Endothelial cell of umbilical vein (primary cell): ENCODE data around the gene NPPA. TPM values are rescaled to one million over a fixed set of nuclear protein-coding genes. Genes with fewer than 3 reads are reported as not detected.

Experiments used
- BruUV-seq: library from RNA; stranded (reverse); fragments of 400-500 nt; replicated peaks from 2 replicates; lab custom pipeline; 2021; lab: Mats Ljungman, UMichigan
- CTCF ChIA-PET: fragments of 300-600, 350-600 bp; sonication (Branson Sonifier 250); formaldehyde crosslinking; loops from one replicate; lab custom pipeline; 2021; ENCODE audit warnings: antibody characterized with exemption, inconsistent platforms; lab: Charles Lee
- POLR2A ChIA-PET: fragments of 300-600, 350-600 bp; sonication (Branson Sonifier 250); formaldehyde crosslinking; loops from one replicate; lab custom pipeline; 2021; ENCODE audit warnings: antibody characterized with exemption, inconsistent platforms; lab: Charles Lee
- DNase-seq: peaks from one replicate; pipeline ENCODE4 v3.0.0-alpha.2; 2011; ENCODE audit warnings: low read depth, low spot score
- FAIRE-seq: peaks from 2 replicates; lab custom pipeline; 2011; peaks lifted over from hg19 to GRCh38; lab: Jason Lieb, UNC
- H2AFZ ChIP-seq: 2 replicates; pipeline ENCODE4 v1.6.0; 2012; ENCODE audit warnings: low read depth, low read length, control low read depth, inconsistent platforms
- H3K27ac ChIP-seq: 2 replicates; pipeline ENCODE4 v1.5.1; 2011; ENCODE audit warnings: low read depth, mild to moderate bottlenecking, control low read depth, low read length, moderate library complexity; ENCODE audit not compliant: insufficient read depth
- H3K27me3 ChIP-seq, 2 experiments: 2 replicates each; pipeline versions ENCODE4 v1.6.0 to v1.6.1; 2011; ENCODE audit warnings: low read length in 2 of 2, mixed read lengths in 1 of 2; ENCODE audit not compliant: control insufficient read depth in 2 of 2, insufficient read depth in 2 of 2
- H3K36me3 ChIP-seq, 2 experiments: 2 replicates in 1 of 2; 3 replicates in 1 of 2; pipeline ENCODE4 v1.5.1; 2011; ENCODE audit warnings: low read length in 2 of 2, mild to moderate bottlenecking in 1 of 2, moderate library complexity in 1 of 2; ENCODE audit not compliant: control insufficient read depth in 2 of 2, insufficient read depth in 2 of 2; ENCODE audit errors: extremely low read depth in 1 of 2
- H3K4me1 ChIP-seq: 3 replicates; pipeline ENCODE4 v1.5.1; 2011; ENCODE audit warnings: mild to moderate bottlenecking, low read length; ENCODE audit not compliant: control insufficient read depth, insufficient read depth; ENCODE audit errors: extremely low read depth
- H3K4me2 ChIP-seq: 2 replicates; pipeline ENCODE4 v1.6.1; 2011; ENCODE audit warnings: low read length, control low read depth, mixed read lengths; ENCODE audit not compliant: insufficient read depth
- H3K4me3 ChIP-seq, 3 experiments: fragments of 200-600 bp in 1 of 3; sonication (generic), shearing (Covaris generic) in 1 of 3; replicated peaks in 1 of 3; 2 replicates each; pipeline ENCODE4 v1.5.1; 2011 to 2016; ENCODE audit warnings: control low read depth in 3 of 3, low read length in 3 of 3, mild to moderate bottlenecking in 2 of 3, inconsistent platforms in 1 of 3, low read depth in 1 of 3, moderate library complexity in 1 of 3; ENCODE audit not compliant: insufficient read depth in 1 of 3
- H3K79me2 ChIP-seq: 2 replicates; pipeline ENCODE4 v1.6.0; 2012; ENCODE audit warnings: low read length, inconsistent platforms; ENCODE audit not compliant: control insufficient read depth, insufficient read depth
- H3K9ac ChIP-seq: replicated peaks from 2 replicates; pipeline ENCODE3; 2011; ENCODE audit warnings: low read length, control low read depth; ENCODE audit not compliant: insufficient read depth; ENCODE audit errors: extremely low read depth
- H3K9me1 ChIP-seq: replicated peaks from 3 replicates; pipeline ENCODE4 v1.6.0; 2011; ENCODE audit warnings: mild to moderate bottlenecking, low read length; ENCODE audit not compliant: control insufficient read depth, insufficient read depth; ENCODE audit errors: extremely low read depth
- H3K9me3 ChIP-seq: replicated peaks from 2 replicates; pipeline ENCODE4 v1.5.1; 2012; ENCODE audit warnings: low read length, inconsistent platforms; ENCODE audit not compliant: control insufficient read depth, insufficient read depth
- H4K20me1 ChIP-seq: replicated peaks from 2 replicates; pipeline ENCODE3; 2011; ENCODE audit warnings: mild to moderate bottlenecking, low read length; ENCODE audit not compliant: control insufficient read depth, insufficient read depth; ENCODE audit errors: extremely low read depth
- EZH2 ChIP-seq: IDR thresholded peaks from 2 replicates; pipeline ENCODE4 v1.6.1; 2012; ENCODE audit warnings: borderline replicate concordance, low read depth, mild to moderate bottlenecking, moderate library complexity, low read length, inconsistent platforms; ENCODE audit not compliant: severe bottlenecking
- FOS ChIP-seq: IDR thresholded peaks from 2 replicates; pipeline ENCODE4 v1.6.1; 2011; ENCODE audit warnings: mild to moderate bottlenecking, low read length, moderate library complexity, borderline replicate concordance; ENCODE audit not compliant: insufficient read depth
- GATA2 ChIP-seq: IDR thresholded peaks from 2 replicates; pipeline ENCODE4 v1.7.0; 2011; ENCODE audit warnings: low read depth, mild to moderate bottlenecking, moderate library complexity, mixed read lengths, low read length; ENCODE audit not compliant: insufficient read length, insufficient read depth
- JUN ChIP-seq: IDR thresholded peaks from 2 replicates; pipeline ENCODE4 v1.6.1; 2011; ENCODE audit warnings: borderline replicate concordance, low read depth; ENCODE audit not compliant: insufficient read length, insufficient read depth
- MYC ChIP-seq: IDR thresholded peaks from one replicate; pipeline ENCODE4 v1.6.1; 2011; ENCODE audit warnings: mild to moderate bottlenecking, low read depth, low read length
- POLR2A ChIP-seq: IDR thresholded peaks from 2 replicates; pipeline ENCODE4 v1.6.1; 2012; ENCODE audit warnings: low read depth, mild to moderate bottlenecking, control low read depth, low read length
- POLR2AphosphoS5 ChIP-seq: IDR thresholded peaks from 2 replicates; pipeline ENCODE4 v1.6.1; 2012; ENCODE audit warnings: low read depth, mild to moderate bottlenecking, control low read depth, low read length, moderate library complexity; ENCODE audit not compliant: insufficient read depth
- dilution Hi-C: fragments of 300-500 bp; cut with MboI; formaldehyde crosslinking; loops from one replicate; pipeline ENCODE4 v1.15.0; 2019; ENCODE audit warnings: low sequenced_read_pairs; ENCODE audit not compliant: extremely low pct_ligation_motif_present
- intact Hi-C: fragments of 100-400 bp; cut with micrococcal nuclease; formaldehyde crosslinking; loops from one replicate; pipeline ENCODE4 v1.10.0; 2022
- polyA plus RNA-seq, 4 experiments: library from polyadenylated mRNA; depleted of rRNA in 3 of 4; stranded (reverse) in 3 of 4; unstranded in 1 of 4; fragments of >200 nt; gene quantifications; 2 replicates each; pipeline versions ENCODE4 v1.2.1 to v1.2.3, GENCODE V29; 2011 to 2012; ENCODE audit warnings: missing spikeins in 1 of 4
- total RNA-seq: library from RNA; stranded (reverse); gene quantifications from 2 replicates; pipeline ENCODE4 v1.2.3, GENCODE V29; 2021
- TF ChIP-seq, protein P1 (sequence below), 2 donors: IDR thresholded peaks; 1 replicate in 1 of 2; 2 replicates in 1 of 2; pipeline ENCODE4 v1.5.1; 2011; ENCODE audit warnings: low read length in 2 of 2, mild to moderate bottlenecking in 2 of 2, moderate library complexity in 2 of 2, control low read depth in 1 of 2, inconsistent platforms in 1 of 2, low read depth in 1 of 2; ENCODE audit not compliant: insufficient read depth in 1 of 2; ENCODE audit errors: extremely low read depth in 1 of 2
- TF ChIP-seq, protein P2 (sequence below): IDR thresholded peaks from 2 replicates; pipeline ENCODE4 v1.6.1; 2011; ENCODE audit not compliant: insufficient read depth, insufficient read length

NPPA gene
- total and polyA plus RNA-seq, 2 donors (not counting 3 experiments of a cell fraction or from before 2014, with no cell fraction given), result not detected

DNA sequence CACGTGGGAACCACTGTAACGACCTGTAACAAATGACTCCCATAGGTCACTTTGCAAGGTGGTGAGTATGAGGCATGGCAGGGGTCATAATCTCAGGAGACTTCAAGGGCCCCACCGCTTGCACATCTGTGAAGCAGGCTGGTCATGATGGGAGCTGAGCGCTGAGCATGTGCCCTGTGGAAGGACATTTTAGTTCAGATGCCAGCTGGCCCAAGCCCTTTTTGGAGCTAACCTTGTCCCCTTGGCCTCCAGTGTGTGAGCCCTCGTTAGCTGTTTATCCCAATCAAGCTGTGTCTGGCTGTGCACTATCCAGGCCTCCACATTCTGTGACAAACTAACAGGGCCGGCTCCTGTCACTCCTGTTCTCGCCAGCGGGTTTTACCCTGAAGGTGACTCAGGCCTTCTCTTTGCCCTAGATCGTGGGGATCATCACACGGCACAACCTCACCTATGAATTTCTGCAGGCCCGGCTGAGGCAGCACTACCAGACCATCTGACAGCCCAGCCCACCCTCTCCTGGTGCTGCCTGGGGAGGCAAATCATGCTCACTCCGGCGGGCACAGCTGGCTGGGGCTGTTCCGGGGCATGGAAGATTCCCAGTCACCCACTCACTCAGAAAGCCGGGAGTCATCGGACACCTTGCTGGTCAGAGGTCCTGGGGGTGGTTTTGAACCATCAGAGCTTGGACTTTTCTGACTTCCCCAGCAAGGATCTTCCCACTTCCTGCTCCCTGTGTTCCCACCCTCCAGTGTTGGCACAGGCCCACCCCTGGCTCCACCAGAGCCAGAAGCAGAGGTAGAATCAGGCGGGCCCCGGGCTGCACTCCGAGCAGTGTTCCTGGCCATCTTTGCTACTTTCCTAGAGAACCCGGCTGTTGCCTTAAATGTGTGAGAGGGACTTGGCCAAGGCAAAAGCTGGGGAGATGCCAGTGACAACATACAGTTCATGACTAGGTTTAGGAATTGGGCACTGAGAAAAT is 7.6 kb downstream of the NPPA start:
- Histone ChIP-seq H3K79me2 (no peaks in the 10 kb centered on the region), H3K4me2 (no peak overlapping the region), H3K4me3 (no peak overlapping the region), H3K36me3 (peaks cover 18 to 57% of the 10 kb centered on the region in 2 experiments), H4K20me1 (no peaks in the 10 kb centered on the region), H3K9me1 (no peaks in the 10 kb centered on the region), H3K27ac (no peak overlapping the region), H3K9ac (no peak overlapping the region), H3K27me3 (no peaks in the 10 kb centered on the region), H2AFZ (no peak overlapping the region), H3K9me3 (no peaks in the 10 kb centered on the region), H3K4me1 (peaks cover 7% of the 10 kb centered on the region)
- FAIRE-seq (no peak), DNase-seq (no peak)
- dilution Hi-C loops, result no loop called here
- TF ChIP-seq POLR2AphosphoS5 (no peak), JUN (no peak), MYC (no peak), EZH2 (no peak), FOS (no peak), GATA2 (no peak), POLR2A (no peak)
- TF ChIP-seq, protein P1, sequence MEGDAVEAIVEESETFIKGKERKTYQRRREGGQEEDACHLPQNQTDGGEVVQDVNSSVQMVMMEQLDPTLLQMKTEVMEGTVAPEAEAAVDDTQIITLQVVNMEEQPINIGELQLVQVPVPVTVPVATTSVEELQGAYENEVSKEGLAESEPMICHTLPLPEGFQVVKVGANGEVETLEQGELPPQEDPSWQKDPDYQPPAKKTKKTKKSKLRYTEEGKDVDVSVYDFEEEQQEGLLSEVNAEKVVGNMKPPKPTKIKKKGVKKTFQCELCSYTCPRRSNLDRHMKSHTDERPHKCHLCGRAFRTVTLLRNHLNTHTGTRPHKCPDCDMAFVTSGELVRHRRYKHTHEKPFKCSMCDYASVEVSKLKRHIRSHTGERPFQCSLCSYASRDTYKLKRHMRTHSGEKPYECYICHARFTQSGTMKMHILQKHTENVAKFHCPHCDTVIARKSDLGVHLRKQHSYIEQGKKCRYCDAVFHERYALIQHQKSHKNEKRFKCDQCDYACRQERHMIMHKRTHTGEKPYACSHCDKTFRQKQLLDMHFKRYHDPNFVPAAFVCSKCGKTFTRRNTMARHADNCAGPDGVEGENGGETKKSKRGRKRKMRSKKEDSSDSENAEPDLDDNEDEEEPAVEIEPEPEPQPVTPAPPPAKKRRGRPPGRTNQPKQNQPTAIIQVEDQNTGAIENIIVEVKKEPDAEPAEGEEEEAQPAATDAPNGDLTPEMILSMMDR (IDR thresholded peaks at IDR 0.05; ENCODE audit: extremely low read depth in 1 of 2, insufficient read depth in 1 of 2, low read depth in 1 of 2, low read length in 2 of 2), result no peak
- TF ChIP-seq, protein P2, sequence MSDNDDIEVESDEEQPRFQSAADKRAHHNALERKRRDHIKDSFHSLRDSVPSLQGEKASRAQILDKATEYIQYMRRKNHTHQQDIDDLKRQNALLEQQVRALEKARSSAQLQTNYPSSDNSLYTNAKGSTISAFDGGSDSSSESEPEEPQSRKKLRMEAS, result no peak
- BruUV-seq, result no TSS peak
- ChIA-PET CTCF (interaction anchor here (0.8 to 5.2 kb wide), 4 partner anchors 9 to 142 kb away, joined by 3 to 42 read pairs (median 13); no protein-coding TSS in a partner anchor), POLR2A (interaction anchor here (1.0 to 2.5 kb wide), 2 partner anchors 68 to 70 kb away, joined by 3 to 16 read pairs; no protein-coding TSS in a partner anchor)
- intact Hi-C loops, result loop anchor here (2.0 kb wide), 1 partner anchor 127 kb away; no protein-coding TSS in a partner anchor
